ENCODE results near the gene GPR176.
"Not testable (repeated sequence)": the region's sequence is repeated elsewhere in the genome, so short reads cannot be mapped to it uniquely, and the experiment has no call there.

The GPR176 gene

GRCh38 chr15:39819533-39819932, 100.5 kb downstream of the GPR176 start:
- no CpG with 5 or more reads among the region's 3 CpGs for WGBS (ENCODE audit: insufficient coverage, insufficient read length)
- DNase-seq (ENCODE audit: low read depth, low spot score) = no peak
- Histone ChIP-seq H3K27ac (ENCODE audit: low read length) (no peak overlapping the region), H3K27me3 (ENCODE audit: control insufficient read depth, insufficient read depth, low read length) (no peaks in the 10 kb centered on the region), H3K36me3 (ENCODE audit: control insufficient read depth, insufficient read depth, low read length) (no peaks in the 10 kb centered on the region; the same call in 1 of the 2 replicates), H3K9me3 (ENCODE audit: control insufficient read depth, insufficient read depth, low read length) (no peaks in the 10 kb centered on the region), H3K4me3 (ENCODE audit: low read length) (no peak overlapping the region), H3K4me1 (ENCODE audit: control insufficient read depth, insufficient read depth, low read length) (peaks cover 4% of the 10 kb centered on the region; the same call in 1 of the 2 replicates)

- Histone ChIP-seq H3K36me3 (ENCODE audit: control insufficient read depth, insufficient read depth, low read length) (no peaks in the 10 kb centered on the region), H3K27ac (ENCODE audit: low read length) (no peak overlapping the region), H3K27me3 (ENCODE audit: control insufficient read depth, insufficient read depth, low read length) (no peaks in the 10 kb centered on the region), H3K4me3 (ENCODE audit: low read length) (no peak overlapping the region), H3K4me1 (ENCODE audit: control insufficient read depth, insufficient read depth, low read length) (peaks cover 2% of the 10 kb centered on the region; the same call in 1 of the 2 replicates), H3K9me3 (ENCODE audit: control insufficient read depth, insufficient read depth, low read length) (no peaks in the 10 kb centered on the region)
- DNase-seq (ENCODE audit: low read depth, low spot score) = no peak
Observed at GRCh38 chr15:39817892-39818291, 102.2 kb downstream of the GPR176 start.

- no CpG with 5 or more reads among the region's 1 CpG for WGBS (ENCODE audit: insufficient coverage, insufficient read length)
Observed at GRCh38 chr15:39814489-39814888, 105.6 kb downstream of the GPR176 start.

GRCh38 chr15:39812651-39813050, 107.4 kb downstream of the GPR176 start:
- not testable (repeated sequence) for H3K36me3 ChIP-seq (ENCODE audit: control insufficient read depth, insufficient read depth, low read length)
- no CpG with 5 or more reads among the region's 3 CpGs for WGBS (ENCODE audit: insufficient coverage, insufficient read length)

More at GRCh38 chr15:39814489-39814888, 105.6 kb downstream of the GPR176 start:
- no peak for DNase-seq (ENCODE audit: low read depth, low spot score)
- Histone ChIP-seq H3K36me3 (ENCODE audit: control insufficient read depth, insufficient read depth, low read length) (no peaks in the 10 kb centered on the region), H3K27me3 (ENCODE audit: control insufficient read depth, insufficient read depth, low read length) (no peaks in the 10 kb centered on the region), H3K4me1 (ENCODE audit: control insufficient read depth, insufficient read depth, low read length) (0 out of 2 replicates have a peak, but pooled peaks cover 1% of the 10 kb centered on the region), H3K9me3 (ENCODE audit: control insufficient read depth, insufficient read depth, low read length) (no peaks in the 10 kb centered on the region), H3K4me3 (ENCODE audit: low read length) (no peak overlapping the region), H3K27ac (ENCODE audit: low read length) (no peak overlapping the region)

GRCh38 chr15:39808909-39809308, 111.2 kb downstream of the GPR176 start:
- Histone ChIP-seq H3K27me3 (ENCODE audit: control insufficient read depth, insufficient read depth, low read length) (no peaks in the 10 kb centered on the region), H3K4me1 (ENCODE audit: control insufficient read depth, insufficient read depth, low read length) (peaks cover 5% of the 10 kb centered on the region; the same call in 1 of the 2 replicates), H3K9me3 (ENCODE audit: control insufficient read depth, insufficient read depth, low read length) (no peaks in the 10 kb centered on the region), H3K4me3 (ENCODE audit: low read length) (no peak overlapping the region), H3K27ac (ENCODE audit: low read length) (no peak overlapping the region), H3K36me3 (ENCODE audit: control insufficient read depth, insufficient read depth, low read length) (no peaks in the 10 kb centered on the region)
- no CpG with 5 or more reads among the region's 3 CpGs for WGBS (ENCODE audit: insufficient coverage, insufficient read length)
- DNase-seq (ENCODE audit: low read depth, low spot score) = no peak

More at GRCh38 chr15:39812651-39813050, 107.4 kb downstream of the GPR176 start:
- H3K4me1 ChIP-seq (ENCODE audit: control insufficient read depth, insufficient read depth, low read length); H3K9me3 ChIP-seq (ENCODE audit: control insufficient read depth, insufficient read depth, low read length); H3K27me3 ChIP-seq (ENCODE audit: control insufficient read depth, insufficient read depth, low read length); H3K4me3 ChIP-seq (ENCODE audit: low read length); H3K27ac ChIP-seq (ENCODE audit: low read length); DNase-seq (ENCODE audit: low read depth, low spot score): not testable (repeated sequence)

- Histone ChIP-seq H3K27ac (ENCODE audit: low read length) (no peak overlapping the region), H3K27me3 (ENCODE audit: control insufficient read depth, insufficient read depth, low read length) (no peaks in the 10 kb centered on the region), H3K4me3 (ENCODE audit: low read length) (no peak overlapping the region), H3K4me1 (ENCODE audit: control insufficient read depth, insufficient read depth, low read length) (peaks cover 5% of the 10 kb centered on the region; the same call in 1 of the 2 replicates), H3K36me3 (ENCODE audit: control insufficient read depth, insufficient read depth, low read length) (no peaks in the 10 kb centered on the region), H3K9me3 (ENCODE audit: control insufficient read depth, insufficient read depth, low read length) (no peaks in the 10 kb centered on the region)
- DNase-seq (ENCODE audit: low read depth, low spot score) = no peak
- no CpG with 5 or more reads among the region's 4 CpGs for WGBS (ENCODE audit: insufficient coverage, insufficient read length)
Observed at GRCh38 chr15:39807791-39808190, 112.3 kb downstream of the GPR176 start.

GRCh38 chr15:39804026-39804425, 116.0 kb downstream of the GPR176 start:
- Histone ChIP-seq H3K36me3 (ENCODE audit: control insufficient read depth, insufficient read depth, low read length) (peaks cover 12% of the 10 kb centered on the region; the same call in 1 of the 2 replicates), H3K9me3 (ENCODE audit: control insufficient read depth, insufficient read depth, low read length) (no peaks in the 10 kb centered on the region), H3K27ac (ENCODE audit: low read length) (no peak overlapping the region), H3K27me3 (ENCODE audit: control insufficient read depth, insufficient read depth, low read length) (no peaks in the 10 kb centered on the region), H3K4me1 (ENCODE audit: control insufficient read depth, insufficient read depth, low read length) (peaks cover 3% of the 10 kb centered on the region; the same call in 1 of the 2 replicates), H3K4me3 (ENCODE audit: low read length) (no peak overlapping the region)
- no CpG with 5 or more reads among the region's 2 CpGs for WGBS (ENCODE audit: insufficient coverage, insufficient read length)
- DNase-seq (ENCODE audit: low read depth, low spot score) = no peak

- no peaks in the 10 kb centered on the region for H3K9me3 ChIP-seq (ENCODE audit: control insufficient read depth, insufficient read depth, low read length)
- H3K36me3 ChIP-seq (ENCODE audit: control insufficient read depth, insufficient read depth, low read length) = peaks cover 18% of the 10 kb centered on the region; the same call in 1 of the 2 replicates
- DNase-seq (ENCODE audit: low read depth, low spot score) = no peak
- H3K27ac ChIP-seq (ENCODE audit: low read length) = no peak overlapping the region
- no peak overlapping the region for H3K4me3 ChIP-seq (ENCODE audit: low read length)
- WGBS (ENCODE audit: insufficient coverage, insufficient read length) = no CpG with 5 or more reads among the region's 4 CpGs
- H3K27me3 ChIP-seq (ENCODE audit: control insufficient read depth, insufficient read depth, low read length) = no peaks in the 10 kb centered on the region
- peaks cover 2% of the 10 kb centered on the region; the same call in 1 of the 2 replicates for H3K4me1 ChIP-seq (ENCODE audit: control insufficient read depth, insufficient read depth, low read length)
Observed at GRCh38 chr15:39803016-39803415, 117.0 kb downstream of the GPR176 start.

- Histone ChIP-seq H3K27ac (ENCODE audit: low read length) (no peak overlapping the region), H3K4me3 (ENCODE audit: low read length) (no peak overlapping the region), H3K9me3 (ENCODE audit: control insufficient read depth, insufficient read depth, low read length) (no peaks in the 10 kb centered on the region), H3K36me3 (ENCODE audit: control insufficient read depth, insufficient read depth, low read length) (peaks cover 19% of the 10 kb centered on the region; the same call in 1 of the 2 replicates), H3K4me1 (ENCODE audit: control insufficient read depth, insufficient read depth, low read length) (no peaks in the 10 kb centered on the region), H3K27me3 (ENCODE audit: control insufficient read depth, insufficient read depth, low read length) (no peaks in the 10 kb centered on the region)
- DNase-seq (ENCODE audit: low read depth, low spot score) = no peak
- WGBS (ENCODE audit: insufficient coverage, insufficient read length) = no CpG with 5 or more reads among the region's 19 CpGs
Observed at GRCh38 chr15:39801641-39802309, 118.3 kb downstream of the GPR176 start.

- 0 out of 2 replicates have a peak, but pooled peaks cover 1% of the 10 kb centered on the region for H3K4me1 ChIP-seq (ENCODE audit: control insufficient read depth, insufficient read depth, low read length)
- H3K27ac ChIP-seq (ENCODE audit: low read length) = no peak overlapping the region
- H3K4me3 ChIP-seq (ENCODE audit: low read length) = no peak overlapping the region
- no peak for DNase-seq (ENCODE audit: low read depth, low spot score)
- no CpG with 5 or more reads among the region's 6 CpGs for WGBS (ENCODE audit: insufficient coverage, insufficient read length)
- no peaks in the 10 kb centered on the region for H3K9me3 ChIP-seq (ENCODE audit: control insufficient read depth, insufficient read depth, low read length)
- no peaks in the 10 kb centered on the region for H3K27me3 ChIP-seq (ENCODE audit: control insufficient read depth, insufficient read depth, low read length)
- peaks cover 19% of the 10 kb centered on the region; the same call in 1 of the 2 replicates for H3K36me3 ChIP-seq (ENCODE audit: control insufficient read depth, insufficient read depth, low read length)
Observed at GRCh38 chr15:39799552-39800011, 120.5 kb downstream of the GPR176 start.
